BE2C (cell line): ENCODE data around the gene GOLGA1.

Experiments used
- DNase-seq: peaks from one replicate; pipeline ENCODE4 v3.0.0-alpha.2; 2020
- H3K27me3 ChIP-seq: fragments of 250-450 bp; sonication (Bioruptor Pico); 2 replicates; pipeline ENCODE4 v1.5.1; 2020; ENCODE audit warnings: mild to moderate bottlenecking
- H3K36me3 ChIP-seq: fragments of 250-450 bp; sonication (Bioruptor Pico); 2 replicates; pipeline ENCODE4 v1.5.1; 2020; ENCODE audit warnings: mild to moderate bottlenecking
- H3K4me1 ChIP-seq: fragments of 250-450 bp; sonication (Bioruptor Pico); 2 replicates; pipeline ENCODE4 v1.5.1; 2020
- H3K4me3 ChIP-seq: 2 replicates; pipeline ENCODE4 v1.5.1; 2011; ENCODE audit warnings: low read depth, low read length
- H3K9me3 ChIP-seq: fragments of 250-450 bp; sonication (Bioruptor Pico); 2 replicates; pipeline ENCODE4 v1.5.1; 2020
- CTCF ChIP-seq: IDR thresholded peaks from 2 replicates; pipeline ENCODE4 v1.5.1; 2012; ENCODE audit warnings: mild to moderate bottlenecking, low read depth, low read length

GOLGA1 gene

GRCh38 chr9:124869986-124870560 is 70.8 kb downstream of the GOLGA1 start:
- Histone ChIP-seq H3K36me3 (peaks cover 30% of the 10 kb centered on the region), H3K4me3 (peak overlapping the region; percentile 95), H3K9me3 (no peaks in the 10 kb centered on the region), H3K4me1 (peaks cover 5% of the 10 kb centered on the region; the same call in 1 of the 2 replicates), H3K27me3 (no peaks in the 10 kb centered on the region)
- TF ChIP-seq CTCF: no peak
- no peak for DNase-seq

- no peak for DNase-seq
Measured at GRCh38 chr9:124869466-124869985, 71.4 kb downstream of the GOLGA1 start.

GRCh38 chr9:124868511-124869465 is 72.1 kb downstream of the GOLGA1 start:
- peak; percentile 30 for TF ChIP-seq CTCF
- Histone ChIP-seq H3K27me3 (no peaks in the 10 kb centered on the region), H3K4me1 (peaks cover 5% of the 10 kb centered on the region; the same call in 1 of the 2 replicates), H3K36me3 (peaks cover 18% of the 10 kb centered on the region), H3K4me3 (peak overlapping the region; percentile 95), H3K9me3 (no peaks in the 10 kb centered on the region)
- DNase-seq: peak; percentile 95

More at GRCh38 chr9:124869466-124869985, 71.4 kb downstream of the GOLGA1 start:
- no peaks in the 10 kb centered on the region for H3K27me3 ChIP-seq
- H3K9me3 ChIP-seq: no peaks in the 10 kb centered on the region
- H3K4me1 ChIP-seq: peaks cover 5% of the 10 kb centered on the region; the same call in 1 of the 2 replicates
- peak overlapping the region; percentile 95 for H3K4me3 ChIP-seq
- no peak for TF ChIP-seq CTCF
- H3K36me3 ChIP-seq: peaks cover 25% of the 10 kb centered on the region

- TF ChIP-seq CTCF: no peak
- Histone ChIP-seq H3K4me1 (no peaks in the 10 kb centered on the region), H3K27me3 (no peaks in the 10 kb centered on the region), H3K36me3 (peaks cover 31% of the 10 kb centered on the region), H3K9me3 (no peaks in the 10 kb centered on the region), H3K4me3 (no peak overlapping the region)
- DNase-seq: no peak
Measured at GRCh38 chr9:124863371-124863871, 77.5 kb downstream of the GOLGA1 start.

- H3K4me1 ChIP-seq: no peaks in the 10 kb centered on the region
Measured at GRCh38 chr9:124861342-124862229, 79.3 kb downstream of the GOLGA1 start, which contains the start of the genes ARPC5L and RPL35. TSS of gene ARPC5L (plus strand) at chr9:124862130. CDS start at chr9:124869291, 7,161 bp downstream. TSS of gene RPL35 (minus strand) at chr9:124861957. CDS start at chr9:124861912, 45 bp downstream.

More at GRCh38 chr9:124861342-124862229, 79.3 kb downstream of the GOLGA1 start, which contains the start of the genes ARPC5L and RPL35:
- no peak for TF ChIP-seq CTCF
- peak within 1 kb of the TSS; percentile 93 for H3K4me3 ChIP-seq
- DNase-seq: peak; percentile 97
- H3K9me3 ChIP-seq: no peaks in the 10 kb centered on the region
- H3K27me3 ChIP-seq: no peaks in the 10 kb centered on the region
- peaks cover 49% of the 10 kb centered on the region for H3K36me3 ChIP-seq
